ENCODE measurements around the gene FBXW5. TPM values are rescaled to one million over a fixed set of nuclear protein-coding genes. Genes with fewer than 3 reads are reported as not detected.
A peak's percentile ranks its signal among the peaks of the same experiment; 100 is the strongest.

The FBXW5 gene
- polyA plus RNA-seq, 3 donors: 85.3 to 117 (median 92.7) TPM

GRCh38 chr9:136920069-136920468 lies 24.5 kb downstream of the FBXW5 start:
- intact Hi-C loops (cut with micrococcal nuclease): no loop called here
- H3K27ac ChIP-seq (ENCODE audit: low read depth in 1 of 2, low read length in 2 of 2): no peak overlapping the region
- peaks cover 52 to 79% of the 10 kb centered on the region in 2 donors for H3K36me3 ChIP-seq (replicated peaks in 1 of 2; ENCODE audit: control insufficient read depth in 1 of 2, insufficient read depth in 2 of 2, low read length in 2 of 2)
- no peaks in the 10 kb centered on the region for H4K20me1 ChIP-seq (ENCODE audit: insufficient read depth, low read length)
- peak overlapping the region in 2 of 7 donors; percentile 54 to 78 for H3K27ac Mint-ChIP-seq
- peaks cover 0 to 2% (median 0%) of the 10 kb centered on the region in 7 donors for H3K9me3 Mint-ChIP-seq
- no peaks in the 10 kb centered on the region for H3K4me1 ChIP-seq (ENCODE audit: control insufficient read depth in 1 of 2, insufficient read depth in 2 of 2, low read length in 2 of 2)
- no peak for DNase-seq
- peaks cover 61 to 78% of the 10 kb centered on the region in 2 donors for H3K36me3 Mint-ChIP-seq
- no peak overlapping the region for H3K4me2 ChIP-seq (replicated peaks; ENCODE audit: extremely low read depth, low read length, poor library complexity, severe bottlenecking)
- H3K79me2 ChIP-seq (ENCODE audit: insufficient read depth, low read length): no peaks in the 10 kb centered on the region
- no peak overlapping the region for H3K4me3 ChIP-seq (replicated peaks in 1 of 3; ENCODE audit: low read depth in 2 of 3, low read length in 3 of 3)
- no peak overlapping the region for H3K9ac ChIP-seq (ENCODE audit: insufficient read depth, low read length, poor library complexity, severe bottlenecking)
- H3K9me3 ChIP-seq (replicated peaks in 1 of 2; ENCODE audit: control insufficient read depth in 1 of 2, insufficient read depth in 1 of 2, low read length in 2 of 2): no peaks in the 10 kb centered on the region
- WGBS (ENCODE audit: insufficient coverage): 99% methylated on average over 15 of the region's 15 CpGs
- H3K27me3 Mint-ChIP-seq (ENCODE audit: low read depth in 3 of 3): peaks cover 0 to 1% (median 0%) of the 10 kb centered on the region in 3 donors
- no peak overlapping the region for H3K4me3 Mint-ChIP-seq
- H3K4me1 Mint-ChIP-seq: no peaks in the 10 kb centered on the region
- H2AFZ ChIP-seq (ENCODE audit: insufficient read depth, low read depth, low read length, poor library complexity, severe bottlenecking): no peak overlapping the region
- H3K27me3 ChIP-seq (ENCODE audit: control insufficient read depth in 2 of 2, insufficient read depth in 2 of 2, low read length in 2 of 2): no peaks in the 10 kb centered on the region
- TF ChIP-seq CTCF (IDR thresholded peaks at IDR 0.05): no peak

GRCh38 chr9:136917902-136918301 lies 26.6 kb downstream of the FBXW5 start:
- no peaks in the 10 kb centered on the region for H3K79me2 ChIP-seq (ENCODE audit: insufficient read depth, low read length)
- H3K27ac Mint-ChIP-seq: peak overlapping the region in 3 of 7 donors; percentile 70 to 73 (median 70)

More at GRCh38 chr9:136917902-136918301, 26.6 kb downstream of the FBXW5 start:
- TF ChIP-seq CTCF (IDR thresholded peaks at IDR 0.05): no peak
- DNase-seq: no peak
- Mint-ChIP-seq H3K9me3 (no peaks in the 10 kb centered on the region), H3K4me3 (no peak overlapping the region), H3K36me3 (peaks cover 63 to 80% of the 10 kb centered on the region in 2 donors), H3K4me1 (no peaks in the 10 kb centered on the region), H3K27me3 (ENCODE audit: low read depth in 3 of 3) (peaks cover 0 to 1% (median 0%) of the 10 kb centered on the region in 3 donors)
- no peaks in the 10 kb centered on the region for H3K9me3 ChIP-seq (replicated peaks in 1 of 2; ENCODE audit: control insufficient read depth in 1 of 2, insufficient read depth in 1 of 2, low read length in 2 of 2)
- H3K27me3 ChIP-seq (ENCODE audit: control insufficient read depth in 2 of 2, insufficient read depth in 2 of 2, low read length in 2 of 2): no peaks in the 10 kb centered on the region
- no peak overlapping the region for H2AFZ ChIP-seq (ENCODE audit: insufficient read depth, low read depth, low read length, poor library complexity, severe bottlenecking)
- no peak overlapping the region for H3K27ac ChIP-seq (ENCODE audit: low read depth in 1 of 2, low read length in 2 of 2)
- WGBS (ENCODE audit: insufficient coverage): 69% methylated on average over 8 of the region's 11 CpGs
- peaks cover 55 to 79% of the 10 kb centered on the region in 2 donors for H3K36me3 ChIP-seq (replicated peaks in 1 of 2; ENCODE audit: control insufficient read depth in 1 of 2, insufficient read depth in 2 of 2, low read length in 2 of 2)
- intact Hi-C loops (cut with micrococcal nuclease): no loop called here
- H4K20me1 ChIP-seq (ENCODE audit: insufficient read depth, low read length): no peaks in the 10 kb centered on the region
- no peak overlapping the region for H3K4me3 ChIP-seq (replicated peaks in 1 of 3; ENCODE audit: low read depth in 2 of 3, low read length in 3 of 3)
- H3K9ac ChIP-seq (ENCODE audit: insufficient read depth, low read length, poor library complexity, severe bottlenecking): no peak overlapping the region
- no peak overlapping the region for H3K4me2 ChIP-seq (replicated peaks; ENCODE audit: extremely low read depth, low read length, poor library complexity, severe bottlenecking)
- H3K4me1 ChIP-seq (ENCODE audit: control insufficient read depth in 1 of 2, insufficient read depth in 2 of 2, low read length in 2 of 2): no peaks in the 10 kb centered on the region
